Motor neuron (in vitro differentiated cells): Measurements from ENCODE around the gene ZFP64. TPM values are rescaled to one million over a fixed set of nuclear protein-coding genes. Genes with fewer than 3 reads are reported as not detected.

ENCODE experiments used
- ATAC-seq, 8 experiments: fragments of 200-7000 bp; cut with Tn5 transposase; replicated peaks in 6 of 8; 2 replicates each; pipeline ENCODE4 v1.8.0; 2021; ENCODE audit warnings: mild to moderate bottlenecking in 8 of 8, moderate library complexity in 8 of 8
- H3K27ac ChIP-seq, 2 donors: fragments of 250-450 bp; sonication (Bioruptor Pico); 2 replicates each; pipeline ENCODE4 v1.9.0; 2021; ENCODE audit warnings: antibody characterized with exemption in 2 of 2, mild to moderate bottlenecking in 2 of 2, moderate library complexity in 1 of 2
- H3K4me1 ChIP-seq, 2 donors: fragments of 250-450 bp; sonication (Bioruptor Pico); replicated peaks in 1 of 2; 2 replicates each; pipeline ENCODE4 v1.6.1; 2021; ENCODE audit warnings: antibody characterized with exemption in 2 of 2, mild to moderate bottlenecking in 2 of 2, moderate library complexity in 1 of 2
- H3K4me3 ChIP-seq, 5 donors: fragments of 250-450 bp; sonication (Bioruptor Pico); 2 replicates each; pipeline ENCODE4 v1.9.0; 2021; ENCODE audit warnings: antibody characterized with exemption in 5 of 5, mild to moderate bottlenecking in 5 of 5, moderate library complexity in 4 of 5
- WGBS, 10 experiments: fragments of 450-650 bp; shearing (Covaris generic); methylation state at CpG; one replicate each; pipeline ENCODE4 v1.0.0; 2022; 5-methylcytosine and 5-hydroxymethylcytosine counted together
- in situ Hi-C, 9 experiments: fragments of 400-800 bp; cut with MboI; loops; one replicate each; pipeline ENCODE4 v1.15.0; 2021; ENCODE audit warnings: low sequenced_read_pairs in 9 of 9, low pct_unique_long_range_greater_than_20kb in 2 of 9; ENCODE audit not compliant: unreplicated experiment in 9 of 9
- total RNA-seq, 8 experiments: library from RNA; unstranded; fragments of 300-600 nt; gene quantifications; 2 replicates each; pipeline versions ENCODE4 v1.2.3 to v1.2.4, GENCODE V29; 2022

The ZFP64 gene
- total RNA-seq, 8 experiments from 2014 or later = 10.2 to 38.5 (median 17.7) TPM

GRCh38 chr20:52105442-52106422 lies 85.8 kb downstream of the ZFP64 start:
- Histone ChIP-seq H3K4me3 (peak overlapping the region; percentile 31 to 51 (median 45)), H3K4me1 (peaks cover 3 to 13% of the 10 kb centered on the region in 2 donors), H3K27ac (no peak overlapping the region)
- in situ Hi-C loops = no loop called here
- ATAC-seq = peak; percentile 32 to 62 (median 48)
- 0 to 17% (median 5%) methylated on average over 1 to 23 of the region's 47 CpGs; no CpG with 5 or more reads in 2 of the 10 experiments for WGBS, 10 experiments

GRCh38 chr20:52104546-52105441 lies 86.8 kb downstream of the ZFP64 start:
- in situ Hi-C loops = no loop called here
- peak; percentile 16 to 82 (median 69) for ATAC-seq
- Histone ChIP-seq H3K4me3 (peak overlapping the region; percentile 31 to 51 (median 45)), H3K4me1 (peaks cover 3 to 13% of the 10 kb centered on the region in 2 donors), H3K27ac (no peak overlapping the region)
- WGBS, 10 experiments = 0 to 5% (median 0%) methylated on average over 1 to 21 of the region's 82 CpGs; no CpG with 5 or more reads in 5 of the 10 experiments

- peaks cover 3 to 13% of the 10 kb centered on the region in 2 donors for H3K4me1 ChIP-seq
- H3K27ac ChIP-seq = no peak overlapping the region
- H3K4me3 ChIP-seq = peak overlapping the region; percentile 31 to 51 (median 45)
- peak in 5 of 8 experiments; percentile 5 to 39 (median 30) for ATAC-seq
- in situ Hi-C loops = no loop called here
- 0 to 27% (median 3%) methylated on average over 1 to 8 of the region's 33 CpGs; no CpG with 5 or more reads in 4 of the 10 experiments for WGBS, 10 experiments
These were observed 87.5 kb downstream of the ZFP64 start for GRCh38 chr20:52103913-52104545.

GRCh38 chr20:52103335-52103912 lies 88.2 kb downstream of the ZFP64 start:
- ATAC-seq = peak in 3 of 8 experiments; percentile 18 to 42 (median 24)
- H3K27ac ChIP-seq = no peak overlapping the region
- in situ Hi-C loops = no loop called here
- H3K4me3 ChIP-seq = peak overlapping the region; percentile 31 to 51 (median 45)
- peaks cover 3 to 13% of the 10 kb centered on the region in 2 donors for H3K4me1 ChIP-seq
- WGBS, 10 experiments = 0 to 100% (median 18%) methylated on average over 1 to 16 of the region's 23 CpGs; no CpG with 5 or more reads in 2 of the 10 experiments

DNA sequence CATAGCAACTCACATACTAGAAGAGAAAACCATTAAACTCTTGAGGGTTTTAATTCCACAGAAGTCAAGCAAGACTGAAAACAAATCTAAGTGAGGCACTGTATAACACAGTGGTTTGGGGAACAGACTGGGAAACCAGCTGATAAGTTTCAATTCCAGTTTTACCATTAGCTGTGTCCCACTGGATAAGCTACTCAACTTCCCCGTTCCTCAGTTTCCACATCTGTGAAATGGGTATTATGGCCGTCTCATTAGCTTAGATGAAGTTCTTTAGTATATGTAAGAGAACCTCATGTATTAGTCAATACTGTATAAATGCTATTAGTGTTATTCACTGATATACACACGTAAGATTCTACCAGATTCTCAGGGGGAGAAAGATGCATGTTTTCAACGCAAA lies 89.0 kb downstream of the ZFP64 start:
- 82 to 100% (median 88%) methylated on average over 2 to 4 of the region's 4 CpGs; no CpG with 5 or more reads in 5 of the 10 experiments for WGBS, 10 experiments
- H3K27ac ChIP-seq = no peak overlapping the region
- in situ Hi-C loops = no loop called here
- no peak overlapping the region for H3K4me3 ChIP-seq
- ATAC-seq = no peak
- H3K4me1 ChIP-seq = peaks cover 3 to 13% of the 10 kb centered on the region in 2 donors

- Histone ChIP-seq H3K4me1 (peaks cover 3 to 13% of the 10 kb centered on the region in 2 donors), H3K27ac (no peak overlapping the region), H3K4me3 (no peak overlapping the region)
- in situ Hi-C loops = no loop called here
- WGBS, 10 experiments = 60 to 100% (median 85%) methylated on average over 1 to 4 of the region's 4 CpGs; no CpG with 5 or more reads in 3 of the 10 experiments
- ATAC-seq = no peak
These were observed 89.5 kb downstream of the ZFP64 start for GRCh38 chr20:52102126-52102525.
